GM12873 (cell line): ENCODE data around the gene ANAPC4.

ENCODE experiments used
- TF ChIP-seq, protein P1 (sequence below): IDR thresholded peaks from 2 replicates; pipeline ENCODE4 v1.5.1; 2012; ENCODE audit warnings: low read depth, mild to moderate bottlenecking, moderate library complexity, low read length, control low read depth; ENCODE audit not compliant: insufficient read depth; ENCODE audit errors: missing control alignments

Gene ANAPC4

GRCh38 chr4:25406081-25406692 is 29.1 kb downstream of the ANAPC4 start:
- TF ChIP-seq, protein P1, sequence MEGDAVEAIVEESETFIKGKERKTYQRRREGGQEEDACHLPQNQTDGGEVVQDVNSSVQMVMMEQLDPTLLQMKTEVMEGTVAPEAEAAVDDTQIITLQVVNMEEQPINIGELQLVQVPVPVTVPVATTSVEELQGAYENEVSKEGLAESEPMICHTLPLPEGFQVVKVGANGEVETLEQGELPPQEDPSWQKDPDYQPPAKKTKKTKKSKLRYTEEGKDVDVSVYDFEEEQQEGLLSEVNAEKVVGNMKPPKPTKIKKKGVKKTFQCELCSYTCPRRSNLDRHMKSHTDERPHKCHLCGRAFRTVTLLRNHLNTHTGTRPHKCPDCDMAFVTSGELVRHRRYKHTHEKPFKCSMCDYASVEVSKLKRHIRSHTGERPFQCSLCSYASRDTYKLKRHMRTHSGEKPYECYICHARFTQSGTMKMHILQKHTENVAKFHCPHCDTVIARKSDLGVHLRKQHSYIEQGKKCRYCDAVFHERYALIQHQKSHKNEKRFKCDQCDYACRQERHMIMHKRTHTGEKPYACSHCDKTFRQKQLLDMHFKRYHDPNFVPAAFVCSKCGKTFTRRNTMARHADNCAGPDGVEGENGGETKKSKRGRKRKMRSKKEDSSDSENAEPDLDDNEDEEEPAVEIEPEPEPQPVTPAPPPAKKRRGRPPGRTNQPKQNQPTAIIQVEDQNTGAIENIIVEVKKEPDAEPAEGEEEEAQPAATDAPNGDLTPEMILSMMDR = no peak

- TF ChIP-seq, protein P1 = no peak
These were observed 33.9 kb downstream of the ANAPC4 start for GRCh38 chr4:25410820-25411529.

- TF ChIP-seq, protein P1 = no peak
These were observed 36.2 kb downstream of the ANAPC4 start for GRCh38 chr4:25413261-25413660.

DNA sequence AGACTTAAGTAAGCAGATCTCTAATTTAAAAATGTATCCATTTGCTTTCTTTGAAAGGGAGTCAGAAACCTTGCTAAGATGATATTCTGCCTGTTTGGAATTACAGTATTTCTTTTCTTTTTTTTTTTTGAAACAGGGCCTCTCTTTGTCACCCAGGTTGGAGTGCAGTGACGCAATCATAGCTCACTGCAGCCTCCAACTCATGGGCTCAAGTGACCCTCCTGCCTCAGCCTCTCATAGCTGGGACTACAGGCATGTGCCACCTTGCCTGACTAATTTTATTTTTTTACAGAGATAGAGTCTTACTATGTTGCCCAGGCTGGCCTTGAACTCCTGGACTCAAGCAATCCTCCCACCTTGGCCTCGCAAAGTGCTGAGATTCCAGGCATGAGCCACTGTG is 40.0 kb downstream of the ANAPC4 start:
- TF ChIP-seq, protein P1 = no peak

DNA sequence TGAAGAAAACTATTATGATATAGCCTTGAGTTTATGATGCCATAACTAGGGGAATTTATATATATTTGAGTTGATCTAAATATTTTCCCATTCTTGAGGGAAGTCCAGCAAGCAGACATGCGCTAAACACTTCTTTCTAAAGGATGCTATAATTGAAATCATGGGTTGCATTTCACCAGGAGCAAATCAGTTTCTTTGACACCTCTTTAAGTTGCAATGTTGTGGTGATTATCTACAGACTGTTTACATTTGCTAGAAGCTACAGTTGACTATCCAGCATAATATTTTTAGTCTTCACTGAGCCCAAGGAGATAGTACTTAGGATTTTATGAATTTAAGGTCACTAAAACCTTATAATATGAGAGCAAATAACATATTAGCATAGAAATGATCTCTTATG is 43.9 kb downstream of the ANAPC4 start:
- TF ChIP-seq, protein P1 = no peak

GRCh38 chr4:25421816-25422525 is 44.9 kb downstream of the ANAPC4 start:
- TF ChIP-seq, protein P1 = no peak

DNA sequence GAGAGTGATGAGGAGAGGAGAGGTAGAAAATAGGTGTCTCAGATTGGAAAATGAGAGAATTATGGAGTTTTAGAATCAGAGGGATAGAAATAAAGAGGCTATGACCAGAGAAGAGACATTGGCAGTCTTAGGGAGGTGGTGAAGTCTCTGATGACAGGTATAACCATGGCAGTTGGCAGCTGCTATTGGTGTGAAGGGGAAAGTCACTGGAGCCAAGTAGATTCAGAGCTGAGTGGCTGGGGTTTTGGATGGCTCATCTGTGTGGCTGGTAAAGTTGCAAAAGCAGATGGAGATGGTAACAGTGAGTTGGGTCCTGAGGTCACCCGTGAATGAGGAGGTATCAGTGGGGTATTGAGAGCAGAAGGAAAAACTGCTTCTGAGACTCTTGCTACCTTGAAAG is 46.5 kb downstream of the ANAPC4 start:
- TF ChIP-seq, protein P1 = no peak
